Measurements from ENCODE around the gene BDKRB1. TPM values are rescaled to one million over a fixed set of nuclear protein-coding genes. Genes with fewer than 3 reads are reported as not detected.
"Not testable (repeated sequence)": the region's sequence is repeated elsewhere in the genome, so short reads cannot be mapped to it uniquely, and the experiment has no call there.

BDKRB1 gene
- total RNA-seq, 1 donor from 2014 or later = 0.40 TPM

GRCh38 chr14:96240641-96241040, 15.4 kb upstream of the BDKRB1 start:
- DNase-seq (ENCODE audit: low read depth) = no peak
- TF ChIP-seq CTCF (conservative IDR thresholded peaks at IDR 0.05; ENCODE audit: low read depth, low read length) = no peak
- no peak overlapping the region for H3K4me3 ChIP-seq (ENCODE audit: low read depth, low read length)

GRCh38 chr14:96242126-96242525, 13.9 kb upstream of the BDKRB1 start:
- H3K4me3 ChIP-seq (ENCODE audit: low read depth, low read length) = no peak overlapping the region
- DNase-seq (ENCODE audit: low read depth) = no peak
- no peak for TF ChIP-seq CTCF (conservative IDR thresholded peaks at IDR 0.05; ENCODE audit: low read depth, low read length)

- TF ChIP-seq CTCF (conservative IDR thresholded peaks at IDR 0.05; ENCODE audit: low read depth, low read length) = no peak
- no peak overlapping the region for H3K4me3 ChIP-seq (ENCODE audit: low read depth, low read length)
- DNase-seq (ENCODE audit: low read depth) = no peak
Measured at GRCh38 chr14:96243785-96244184, 12.2 kb upstream of the BDKRB1 start.

- not testable (repeated sequence) for DNase-seq (ENCODE audit: low read depth); H3K4me3 ChIP-seq (ENCODE audit: low read depth, low read length)
Measured at GRCh38 chr14:96245074-96245473, 10.9 kb upstream of the BDKRB1 start.

GRCh38 chr14:96245710-96246538, 10.1 kb upstream of the BDKRB1 start:
- no peak for TF ChIP-seq CTCF (conservative IDR thresholded peaks at IDR 0.05; ENCODE audit: low read depth, low read length)
- H3K4me3 ChIP-seq (ENCODE audit: low read depth, low read length) = no peak overlapping the region
- DNase-seq (ENCODE audit: low read depth) = no peak

GRCh38 chr14:96246539-96246847, 9.5 kb upstream of the BDKRB1 start:
- no peak for TF ChIP-seq CTCF (conservative IDR thresholded peaks at IDR 0.05; ENCODE audit: low read depth, low read length)
- DNase-seq (ENCODE audit: low read depth) = no peak
- no peak overlapping the region for H3K4me3 ChIP-seq (ENCODE audit: low read depth, low read length)

- no peak overlapping the region for H3K4me3 ChIP-seq (ENCODE audit: low read depth, low read length)
- DNase-seq (ENCODE audit: low read depth) = no peak
- no peak for TF ChIP-seq CTCF (conservative IDR thresholded peaks at IDR 0.05; ENCODE audit: low read depth, low read length)
Measured at GRCh38 chr14:96247031-96247430, 9.0 kb upstream of the BDKRB1 start.
